Measurements from ENCODE around the gene UNC93B1. TPM values are rescaled to one million over a fixed set of nuclear protein-coding genes. Genes with fewer than 3 reads are reported as not detected.

Gene UNC93B1
- total RNA-seq, 1 experiment from 2014 or later: 23.3 TPM

DNA sequence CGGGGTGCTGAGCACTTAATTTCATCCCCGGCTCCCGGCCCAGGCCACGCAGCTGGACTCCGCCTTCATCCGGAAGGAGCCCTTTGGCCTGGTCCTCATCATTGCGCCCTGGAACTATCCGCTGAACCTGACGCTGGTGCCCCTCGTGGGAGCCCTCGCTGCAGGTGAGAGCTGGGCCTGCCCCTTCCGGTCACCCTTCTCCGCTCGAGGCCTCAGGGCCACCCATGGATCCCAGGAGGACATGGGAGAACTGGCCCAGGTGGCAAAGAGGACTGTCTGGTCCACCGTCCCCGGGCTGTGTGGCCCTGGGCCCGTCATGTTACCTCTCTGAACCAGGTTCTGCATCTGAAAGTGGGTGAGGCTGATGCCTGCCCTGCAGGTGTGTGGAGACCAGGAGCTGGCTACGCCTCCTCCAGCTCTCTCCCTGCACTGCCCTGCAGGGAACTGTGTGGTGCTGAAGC, 14.9 kb upstream of the UNC93B1 start:
- Histone ChIP-seq H3K79me2 (ENCODE audit: insufficient read depth, low read length) (no peaks in the 10 kb centered on the region), H2AK5ac (ENCODE audit: insufficient read length, low read length) (no peak overlapping the region), H3K9ac (ENCODE audit: extremely low read depth, insufficient read length, low read length) (no peak overlapping the region), H4K20me1 (ENCODE audit: control insufficient read depth, insufficient read depth, insufficient read length) (no peaks in the 10 kb centered on the region), H3K79me1 (ENCODE audit: insufficient read depth, low read depth, low read length, poor library complexity, severe bottlenecking) (no peaks in the 10 kb centered on the region), H4K91ac (ENCODE audit: insufficient read length, low read depth, low read length) (no peak overlapping the region), H3K4me1 (ENCODE audit: insufficient read depth, low read length) (no peaks in the 10 kb centered on the region; the same call in 1 of the 2 replicates), H2BK12ac (ENCODE audit: insufficient read length, low read depth, low read length) (no peak overlapping the region), H3K4ac (ENCODE audit: low read depth, low read length) (no peak overlapping the region), H4K8ac (replicated peaks; ENCODE audit: insufficient read length, low read depth, low read length) (no peak overlapping the region), H3K27me3 (ENCODE audit: insufficient read depth, low read length) (no peaks in the 10 kb centered on the region), H3K23me2 (ENCODE audit: insufficient read length, low read depth, low read length, poor library complexity, severe bottlenecking) (no peaks in the 10 kb centered on the region), H3K27ac (ENCODE audit: insufficient read length, low read depth, low read length) (no peak overlapping the region), H2BK15ac (ENCODE audit: low read depth, low read length) (no peak overlapping the region), H2BK20ac (ENCODE audit: low read depth, low read length, poor library complexity, severe bottlenecking) (no peak overlapping the region), H3T11ph (ENCODE audit: low read length) (no peak overlapping the region), H2AFZ (ENCODE audit: low read length) (no peak overlapping the region), H3K56ac (ENCODE audit: insufficient read length, low read depth, low read length) (no peak overlapping the region), H2BK5ac (ENCODE audit: insufficient read length, low read length) (no peak overlapping the region), H3K9me3 (ENCODE audit: control insufficient read depth, low read depth, low read length) (no peaks in the 10 kb centered on the region), H4K5ac (ENCODE audit: insufficient read length, low read depth, low read length) (no peak overlapping the region), H2BK120ac (ENCODE audit: low read depth, low read length, poor library complexity, severe bottlenecking) (no peak overlapping the region), H3K14ac (ENCODE audit: insufficient read depth, low read length) (no peak overlapping the region), H3K4me2 (ENCODE audit: insufficient read depth, insufficient read length, low read length) (no peak overlapping the region), H3K18ac (ENCODE audit: insufficient read length, low read depth, low read length) (no peak overlapping the region), H3K23ac (ENCODE audit: insufficient read length, low read depth, low read length) (no peak overlapping the region)
- no peaks in the 10 kb centered on the region; a peak in 2 of 7 replicates for H3K36me3 Mint-ChIP-seq (ENCODE audit: insufficient read depth in 1 of 3, low read depth in 3 of 3)
- DNase-seq: no peak
- TF ChIP-seq, protein P1, sequence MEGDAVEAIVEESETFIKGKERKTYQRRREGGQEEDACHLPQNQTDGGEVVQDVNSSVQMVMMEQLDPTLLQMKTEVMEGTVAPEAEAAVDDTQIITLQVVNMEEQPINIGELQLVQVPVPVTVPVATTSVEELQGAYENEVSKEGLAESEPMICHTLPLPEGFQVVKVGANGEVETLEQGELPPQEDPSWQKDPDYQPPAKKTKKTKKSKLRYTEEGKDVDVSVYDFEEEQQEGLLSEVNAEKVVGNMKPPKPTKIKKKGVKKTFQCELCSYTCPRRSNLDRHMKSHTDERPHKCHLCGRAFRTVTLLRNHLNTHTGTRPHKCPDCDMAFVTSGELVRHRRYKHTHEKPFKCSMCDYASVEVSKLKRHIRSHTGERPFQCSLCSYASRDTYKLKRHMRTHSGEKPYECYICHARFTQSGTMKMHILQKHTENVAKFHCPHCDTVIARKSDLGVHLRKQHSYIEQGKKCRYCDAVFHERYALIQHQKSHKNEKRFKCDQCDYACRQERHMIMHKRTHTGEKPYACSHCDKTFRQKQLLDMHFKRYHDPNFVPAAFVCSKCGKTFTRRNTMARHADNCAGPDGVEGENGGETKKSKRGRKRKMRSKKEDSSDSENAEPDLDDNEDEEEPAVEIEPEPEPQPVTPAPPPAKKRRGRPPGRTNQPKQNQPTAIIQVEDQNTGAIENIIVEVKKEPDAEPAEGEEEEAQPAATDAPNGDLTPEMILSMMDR (conservative IDR thresholded peaks at IDR 0.05): no peak
- H3K27ac Mint-ChIP-seq: no peak overlapping the region
- peaks cover 2% of the 10 kb centered on the region for H3K27me3 Mint-ChIP-seq (ENCODE audit: low read depth)
- H3K4me3 Mint-ChIP-seq: no peak overlapping the region
- no CpG with 5 or more reads among the region's 18 CpGs for WGBS (ENCODE audit: extremely low coverage, insufficient read length, low lambda C conversion rate)
- no peaks in the 10 kb centered on the region for H3K9me3 Mint-ChIP-seq
- H3K4me1 Mint-ChIP-seq: peaks cover 11 to 23% of the 10 kb centered on the region in 2 experiments

Data from H9 (cell line).